A549 (cell line): Measurements from ENCODE around the gene MDFIC. TPM values are rescaled to one million over a fixed set of nuclear protein-coding genes. Genes with fewer than 3 reads are reported as not detected.

ENCODE experiments used
- ATAC-seq, 2 experiments: fragments of 200-7000 bp in 1 of 2; fragments of >200 bp in 1 of 2; cut with Nextera tagmentation in 1 of 2; cut with Tn5 transposase in 1 of 2; 3 replicates each; pipeline versions ENCODE4 v1.8.0 to v1.9.1; 2018 to 2020; ENCODE audit warnings: mild to moderate bottlenecking in 1 of 2, moderate library complexity in 1 of 2
- CTCF ChIA-PET: fragments of 300-600 bp; sonication (Branson Sonifier 250); formaldehyde crosslinking; extraction: SDS; loops from one replicate; lab custom pipeline; 2021; ENCODE audit warnings: antibody characterized with exemption, inconsistent platforms; lab: Yijun Ruan, JAX
- POLR2A ChIA-PET: fragments of 350-600 bp; formaldehyde crosslinking; extraction: SDS; loops from one replicate; lab custom pipeline; 2021; ENCODE audit warnings: antibody characterized with exemption, inconsistent platforms; lab: Yijun Ruan, JAX
- DNase-seq, 2 experiments: peaks; one replicate each; pipeline versions ENCODE4 v3.0.0 to v3.0.0-alpha.2; 2011 to 2016; ENCODE audit warnings: low read depth in 1 of 2, low spot score in 1 of 2
- FAIRE-seq: peaks from 2 replicates; lab custom pipeline; 2011; peaks lifted over from hg19 to GRCh38; lab: Jason Lieb, UNC
- H3K27ac ChIP-seq, 2 experiments: fragments of >200 bp; sonication (Bioruptor Twin); formaldehyde crosslinking; 3 replicates each; pipeline ENCODE4 v1.5.1; 2016 to 2017
- H3K4me1 ChIP-seq: fragments of >200 bp; sonication (Bioruptor Twin); formaldehyde crosslinking; 3 replicates; pipeline ENCODE4 v1.6.1; 2016
- H3K4me2 ChIP-seq: fragments of >200 bp; sonication (Bioruptor Twin); formaldehyde crosslinking; 3 replicates; pipeline ENCODE4 v1.6.1; 2016
- H3K4me3 ChIP-seq: fragments of >200 bp; sonication (Bioruptor Twin); formaldehyde crosslinking; 3 replicates; pipeline ENCODE4 v1.5.1; 2016
- H3K9me3 ChIP-seq: fragments of >200 bp; sonication (Bioruptor Twin); formaldehyde crosslinking; 3 replicates; pipeline ENCODE4 v1.6.1; 2016
- BCL3 ChIP-seq: fragments of >200 bp; sonication (Bioruptor Twin); formaldehyde crosslinking; IDR thresholded peaks from 3 replicates; pipeline ENCODE4 v1.6.1; 2016
- CBX2 ChIP-seq: fragments of 200-600 bp; sonication (generic); IDR thresholded peaks from 2 replicates; pipeline ENCODE4 v1.6.1; 2016; ENCODE audit warnings: low read depth, mild to moderate bottlenecking, borderline replicate concordance
- EHF ChIP-seq: fragments of 250-450 bp; sonication (Bioruptor Pico); IDR thresholded peaks from 2 replicates; pipeline ENCODE4 v1.5.0; 2020; ENCODE audit warnings: mild to moderate bottlenecking
- ESRRA ChIP-seq: fragments of 150-350 bp; IDR thresholded peaks from 2 replicates; pipeline ENCODE4 v1.6.1; 2014; ENCODE audit warnings: mild to moderate bottlenecking, low read length, borderline replicate concordance
- FOSL2 ChIP-seq, 2 experiments: fragments of 450-650 bp in 1 of 2; fragments of >200 bp in 1 of 2; sonication (Bioruptor Twin) in 1 of 2; formaldehyde crosslinking; IDR thresholded peaks; 2 replicates each; pipeline versions ENCODE4 v1.5.0 to v1.6.1; 2016 to 2020; ENCODE audit warnings: mild to moderate bottlenecking in 1 of 2, moderate library complexity in 1 of 2
- FOXS1 ChIP-seq: fragments of 250-450 bp; sonication (Bioruptor Pico); IDR thresholded peaks from 2 replicates; pipeline ENCODE4 v1.5.0; 2020; ENCODE audit warnings: mild to moderate bottlenecking, moderate library complexity
- HDAC2 ChIP-seq: fragments of 200-600 bp; sonication (generic); IDR thresholded peaks from 2 replicates; pipeline ENCODE4 v1.6.1; 2016
- HMGXB4 ChIP-seq: fragments of 250-450 bp; sonication (Bioruptor Pico); IDR thresholded peaks from 2 replicates; pipeline ENCODE4 v1.5.0; 2021; ENCODE audit warnings: mild to moderate bottlenecking, moderate library complexity, borderline replicate concordance
- HOXA7 ChIP-seq: fragments of 250-450 bp; sonication (Bioruptor Pico); IDR thresholded peaks from 2 replicates; pipeline ENCODE4 v1.5.0; 2020; ENCODE audit warnings: mild to moderate bottlenecking, moderate library complexity
- HOXB13 ChIP-seq: fragments of 250-450 bp; sonication (Bioruptor Pico); IDR thresholded peaks from 2 replicates; pipeline ENCODE4 v1.5.0; 2020; ENCODE audit warnings: low read depth, mild to moderate bottlenecking, moderate library complexity
- HOXB5 ChIP-seq: fragments of 250-450 bp; sonication (Bioruptor Pico); IDR thresholded peaks from 2 replicates; pipeline ENCODE4 v1.5.0; 2020; ENCODE audit warnings: mild to moderate bottlenecking, moderate library complexity
- KDM5A ChIP-seq: fragments of 200-600 bp; sonication (generic); IDR thresholded peaks from 2 replicates; pipeline ENCODE4 v1.6.1; 2016; ENCODE audit warnings: antibody characterized with exemption, mild to moderate bottlenecking
- MAFK ChIP-seq: fragments of 450-650 bp; IDR thresholded peaks from 2 replicates; pipeline ENCODE4 v1.6.1; 2014; ENCODE audit not compliant: partially characterized antibody
- MAX ChIP-seq: IDR thresholded peaks from 2 replicates; pipeline ENCODE4 v1.6.1; 2012
- NPAS2 ChIP-seq: fragments of 250-450 bp; sonication (Bioruptor Pico); IDR thresholded peaks from 2 replicates; pipeline ENCODE4 v1.8.0; 2022; ENCODE audit warnings: mild to moderate bottlenecking, moderate library complexity, borderline replicate concordance
- NR3C1 ChIP-seq: fragments of >200 bp; sonication (Bioruptor Twin); formaldehyde crosslinking; IDR thresholded peaks from 3 replicates; pipeline ENCODE4 v1.6.1; 2017
- PBX3 ChIP-seq: IDR thresholded peaks from 2 replicates; pipeline ENCODE4 v1.6.1; 2012
- POLR2A ChIP-seq: IDR thresholded peaks from 2 replicates; pipeline ENCODE4 v1.6.1; 2012; ENCODE audit warnings: mild to moderate bottlenecking, low read length
- RAD21 ChIP-seq, 2 experiments: fragments of >200 bp in 1 of 2; sonication (Bioruptor Twin) in 1 of 2; formaldehyde crosslinking in 1 of 2; IDR thresholded peaks in 1 of 2; conservative IDR thresholded peaks in 1 of 2; 2 replicates in 1 of 2; 3 replicates in 1 of 2; pipeline ENCODE4 v1.6.1; 2012 to 2018; ENCODE audit warnings: inconsistent platforms in 1 of 2
- RNF2 ChIP-seq: fragments of 200-600 bp; sonication (generic); IDR thresholded peaks from 2 replicates; pipeline ENCODE4 v1.6.1; 2016; ENCODE audit warnings: low read depth, mild to moderate bottlenecking, antibody characterized with exemption, moderate library complexity, borderline replicate concordance
- SMC3 ChIP-seq: fragments of >200 bp; sonication (Bioruptor Twin); formaldehyde crosslinking; IDR thresholded peaks from 3 replicates; pipeline ENCODE4 v1.6.1; 2018; ENCODE audit warnings: inconsistent platforms
- ZNF302 ChIP-seq: fragments of 250-450 bp; sonication (Bioruptor Pico); IDR thresholded peaks from 2 replicates; pipeline ENCODE4 v1.9.0; 2021; ENCODE audit warnings: inconsistent platforms, mild to moderate bottlenecking, moderate library complexity
- WGBS: methylation state at CpG from one replicate; pipeline ENCODE4 v1.1.6; 2017; ENCODE audit errors: missing lambda C conversion rate; 5-methylcytosine and 5-hydroxymethylcytosine counted together
- polyA plus RNA-seq, 4 experiments: library from polyadenylated mRNA; depleted of rRNA in 3 of 4; stranded (reverse); fragments of >200 nt; fragmentation: RNase III in 1 of 4; extraction: RNeasy Plus Mini Kit Qiagen cat#74134 plus additional on column Dnase treatment in 1 of 4; gene quantifications; 2 replicates in 3 of 4; 3 replicates in 1 of 4; pipeline ENCODE4 v1.2.3, GENCODE V29; 2011 to 2017

The MDFIC gene
- polyA plus RNA-seq, 2 of the 4 experiments (the other 2 are of a cell fraction): 19.5 to 30.6 TPM

GRCh38 chr7:114966156-114966555 is 44.3 kb downstream of the MDFIC start:
- POLR2A ChIA-PET: no interaction called here
- TF ChIP-seq PBX3 (no peak), BCL3 (no peak), FOSL2 (IDR thresholded peaks at IDR 0.05) (no peak), FOSL2 (CRISPR knock-in tag; IDR thresholded peaks at IDR 0.05) (no peak), CBX2 (no peak)
- Histone ChIP-seq H3K4me1 (no peaks in the 10 kb centered on the region), H3K9me3 (no peaks in the 10 kb centered on the region), H3K4me2 (no peak overlapping the region), H3K4me3 (no peak overlapping the region), H3K27ac (no peak overlapping the region)
- CTCF ChIA-PET: no interaction called here
- ATAC-seq (no peak), FAIRE-seq (no peak), DNase-seq (no peak)
- 94% methylated on average over 2 of the region's 2 CpGs for WGBS

- CTCF ChIA-PET: no interaction called here
- ATAC-seq: no peak
Measured at GRCh38 chr7:114969096-114969495, 47.2 kb downstream of the MDFIC start.

GRCh38 chr7:114970308-114970707 is 48.4 kb downstream of the MDFIC start:
- ATAC-seq (no peak), FAIRE-seq (no peak), DNase-seq (no peak)
- CTCF ChIA-PET: no interaction called here
- H3K27ac ChIP-seq: no peak overlapping the region
- TF ChIP-seq RAD21 (conservative IDR thresholded peaks at IDR 0.05 in 1 of 2, IDR thresholded peaks at IDR 0.05 in 1 of 2) (no peak), HOXB13 (no peak), MAFK (no peak), HMGXB4 (CRISPR knock-in tag) (no peak), HOXB5 (no peak), MAX (no peak), NPAS2 (no peak), KDM5A (no peak), CBX2 (no peak), POLR2A (no peak)
- no peak overlapping the region for H3K4me2 ChIP-seq
- no peak overlapping the region for H3K4me3 ChIP-seq
- POLR2A ChIA-PET: no interaction called here
- H3K4me1 ChIP-seq: peaks cover 5% of the 10 kb centered on the region; the same call in 1 of the 3 replicates
- WGBS: 89% methylated on average over 3 of the region's 3 CpGs
- H3K9me3 ChIP-seq: no peaks in the 10 kb centered on the region

More at GRCh38 chr7:114969096-114969495, 47.2 kb downstream of the MDFIC start:
- 91% methylated on average over 4 of the region's 4 CpGs for WGBS
- H3K4me2 ChIP-seq: no peak overlapping the region
- no peaks in the 10 kb centered on the region for H3K9me3 ChIP-seq
- no peak for DNase-seq
- no peak overlapping the region for H3K27ac ChIP-seq
- no peak for TF ChIP-seq NR3C1
- no peak for TF ChIP-seq HDAC2
- TF ChIP-seq MAX: no peak
- TF ChIP-seq ZNF302 (CRISPR knock-in tag): no peak
- TF ChIP-seq RNF2: no peak
- TF ChIP-seq POLR2A: no peak
- no peak for TF ChIP-seq HOXA7 (CRISPR knock-in tag)
- TF ChIP-seq CBX2: no peak
- no peak for TF ChIP-seq SMC3
- no peak for TF ChIP-seq FOXS1 (CRISPR knock-in tag)
- TF ChIP-seq ESRRA: no peak
- no peak for TF ChIP-seq HOXB13
- no peak for TF ChIP-seq EHF (CRISPR knock-in tag)
- TF ChIP-seq PBX3: no peak
- POLR2A ChIA-PET: no interaction called here
- FAIRE-seq: no peak
- H3K4me3 ChIP-seq: no peak overlapping the region
- H3K4me1 ChIP-seq: peaks cover 5% of the 10 kb centered on the region; the same call in 1 of the 3 replicates
